ENCODE measurements around the gene PDE4C.

- no peak for TF ChIP-seq POLR2A (IDR thresholded peaks at IDR 0.05)
- TF ChIP-seq, protein P1, sequence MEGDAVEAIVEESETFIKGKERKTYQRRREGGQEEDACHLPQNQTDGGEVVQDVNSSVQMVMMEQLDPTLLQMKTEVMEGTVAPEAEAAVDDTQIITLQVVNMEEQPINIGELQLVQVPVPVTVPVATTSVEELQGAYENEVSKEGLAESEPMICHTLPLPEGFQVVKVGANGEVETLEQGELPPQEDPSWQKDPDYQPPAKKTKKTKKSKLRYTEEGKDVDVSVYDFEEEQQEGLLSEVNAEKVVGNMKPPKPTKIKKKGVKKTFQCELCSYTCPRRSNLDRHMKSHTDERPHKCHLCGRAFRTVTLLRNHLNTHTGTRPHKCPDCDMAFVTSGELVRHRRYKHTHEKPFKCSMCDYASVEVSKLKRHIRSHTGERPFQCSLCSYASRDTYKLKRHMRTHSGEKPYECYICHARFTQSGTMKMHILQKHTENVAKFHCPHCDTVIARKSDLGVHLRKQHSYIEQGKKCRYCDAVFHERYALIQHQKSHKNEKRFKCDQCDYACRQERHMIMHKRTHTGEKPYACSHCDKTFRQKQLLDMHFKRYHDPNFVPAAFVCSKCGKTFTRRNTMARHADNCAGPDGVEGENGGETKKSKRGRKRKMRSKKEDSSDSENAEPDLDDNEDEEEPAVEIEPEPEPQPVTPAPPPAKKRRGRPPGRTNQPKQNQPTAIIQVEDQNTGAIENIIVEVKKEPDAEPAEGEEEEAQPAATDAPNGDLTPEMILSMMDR (IDR thresholded peaks at IDR 0.05), result no peak
Observed at GRCh38 chr19:18205200-18205892, 20.9 kb downstream of the PDE4C start.

All from lower leg skin (tissue), 3 donors.